Stimulated activated CD8-positive, alpha-beta memory T cell treated with anti-CD3 and anti-CD28 coated beads, Interleukin-4, amount 100 ng/mL, for 4 hours (primary cell): Measurements from ENCODE around the gene PTOV1.
"Not testable (repeated sequence)": the region's sequence is repeated elsewhere in the genome, so short reads cannot be mapped to it uniquely, and the experiment has no call there.

Experiments used
- DNase-seq, 2 donors: peaks; one replicate each; pipeline ENCODE4 v3.0.0-alpha.2; 2020; ENCODE audit warnings: low read depth in 2 of 2, low spot score in 1 of 2

Gene PTOV1

GRCh38 chr19:49817964-49818648 lies 32.9 kb upstream of the PTOV1 start, which contains the start of gene MED25:
MED25 (plus strand) TSS chr19:49818289; CDS start chr19:49818342, 53 bp downstream.
- DNase-seq, result peak; percentile 64 to 75

- no peak for DNase-seq
These were observed 32.1 kb upstream of the PTOV1 start for GRCh38 chr19:49818649-49819370.

- not testable (repeated sequence) for DNase-seq
These were observed 31.4 kb upstream of the PTOV1 start for GRCh38 chr19:49819452-49820115.

GRCh38 chr19:49820125-49820524 lies 30.8 kb upstream of the PTOV1 start:
- no peak for DNase-seq

- DNase-seq, result no peak
These were observed 27.5 kb upstream of the PTOV1 start for GRCh38 chr19:49823472-49823871.

- DNase-seq, result no peak
These were observed 26.3 kb upstream of the PTOV1 start for GRCh38 chr19:49824662-49825061.

- DNase-seq, result no peak
These were observed 23.9 kb upstream of the PTOV1 start for GRCh38 chr19:49827034-49827433.

GRCh38 chr19:49829200-49829599 lies 21.8 kb upstream of the PTOV1 start:
- DNase-seq, result no peak

- no peak for DNase-seq
These were observed 21.2 kb upstream of the PTOV1 start for GRCh38 chr19:49829721-49830120.

GRCh38 chr19:49830766-49831165 lies 20.2 kb upstream of the PTOV1 start:
- DNase-seq, result no peak

GRCh38 chr19:49831592-49831991 lies 19.4 kb upstream of the PTOV1 start:
- DNase-seq, result no peak

- no peak for DNase-seq
These were observed 18.4 kb upstream of the PTOV1 start for GRCh38 chr19:49832556-49832955.

GRCh38 chr19:49833599-49833998 lies 17.4 kb upstream of the PTOV1 start:
- no peak for DNase-seq

- no peak for DNase-seq
These were observed 15.4 kb upstream of the PTOV1 start for GRCh38 chr19:49835562-49835961.

GRCh38 chr19:49836176-49837008 lies 14.6 kb upstream of the PTOV1 start:
- no peak for DNase-seq

- no peak for DNase-seq
These were observed 14.0 kb upstream of the PTOV1 start for GRCh38 chr19:49837009-49837310.

GRCh38 chr19:49837425-49837824 lies 13.5 kb upstream of the PTOV1 start:
- DNase-seq, result no peak

- DNase-seq, result no peak
These were observed 11.9 kb upstream of the PTOV1 start for GRCh38 chr19:49838885-49839588.

- DNase-seq, result no peak
These were observed 11.2 kb upstream of the PTOV1 start for GRCh38 chr19:49839713-49840112.

GRCh38 chr19:49840321-49840720 lies 10.6 kb upstream of the PTOV1 start:
- DNase-seq, result no peak

- DNase-seq, result no peak
These were observed 10.2 kb upstream of the PTOV1 start for GRCh38 chr19:49840736-49841249.
